K562 (cell line): ENCODE results near the gene CILP. TPM values are rescaled to one million over a fixed set of nuclear protein-coding genes. Genes with fewer than 3 reads are reported as not detected.

Experiments
- ATAC-seq: fragments of 200-7000 bp; cut with Tn5 transposase; 3 replicates; pipeline ENCODE4 v1.9.1; 2020; ENCODE audit warnings: moderate library complexity
- BruUV-seq: library from RNA; stranded (reverse); fragments of 400-500 nt; replicated peaks from 2 replicates; lab custom pipeline; 2021; lab: Mats Ljungman, UMichigan
- CTCF ChIA-PET: fragments of 300-600 bp; formaldehyde crosslinking; extraction: SDS; loops from one replicate; lab custom pipeline; 2021; ENCODE audit warnings: low intra/inter-chr PET ratio; lab: Yijun Ruan, JAX
- POLR2A ChIA-PET: fragments of 300-600, 350-650 bp; sonication (Branson Sonifier 250); formaldehyde crosslinking; extraction: SDS; loops from one replicate; lab custom pipeline; 2021; ENCODE audit warnings: antibody characterized with exemption, inconsistent platforms; lab: Yijun Ruan, JAX
- DNase-seq, 4 experiments: peaks; one replicate each; pipeline versions ENCODE4 v3.0.0 to v3.0.0-alpha.2; 2011 to 2018; ENCODE audit warnings: low spot score in 3 of 4, mixed read lengths in 3 of 4; ENCODE audit errors: extremely low read depth in 1 of 4
- FAIRE-seq: peaks from 2 replicates; lab custom pipeline; 2011; peaks lifted over from hg19 to GRCh38; lab: Jason Lieb, UNC
- H2AFZ ChIP-seq: 2 replicates; pipeline ENCODE4 v1.6.0; 2011; ENCODE audit warnings: low read depth, low read length, control low read depth, inconsistent platforms
- H3K27ac ChIP-seq: fragments of 200-600 bp; 3 replicates; pipeline ENCODE4 v1.8.0; 2011; ENCODE audit warnings: low read depth, mild to moderate bottlenecking, control low read depth, inconsistent platforms, low read length, moderate library complexity, mixed read lengths; ENCODE audit errors: extremely low read depth
- H3K27me3 ChIP-seq, 2 experiments: fragments of 300-600 bp in 1 of 2; 2 replicates in 1 of 2; 3 replicates in 1 of 2; pipeline versions ENCODE4 v1.6.0 to v1.8.0; 2011; ENCODE audit warnings: inconsistent platforms in 2 of 2, low read length in 2 of 2, mild to moderate bottlenecking in 1 of 2, mixed read lengths in 1 of 2, moderate library complexity in 1 of 2; ENCODE audit not compliant: control insufficient read depth in 2 of 2, insufficient read depth in 2 of 2
- H3K36me3 ChIP-seq: fragments of 300-600 bp; 3 replicates; pipeline ENCODE4 v1.8.0; 2011; ENCODE audit warnings: mild to moderate bottlenecking, low read length, inconsistent platforms; ENCODE audit not compliant: control insufficient read depth, insufficient read depth
- H3K4me1 ChIP-seq, 2 experiments: fragments of 200-600 bp in 1 of 2; replicated peaks in 1 of 2; 2 replicates in 1 of 2; 3 replicates in 1 of 2; pipeline versions ENCODE4 v1.5.1 to v1.8.0; 2011; ENCODE audit warnings: inconsistent platforms in 2 of 2, low read length in 2 of 2, mild to moderate bottlenecking in 1 of 2, mixed read lengths in 1 of 2, moderate library complexity in 1 of 2; ENCODE audit not compliant: control insufficient read depth in 2 of 2, insufficient read depth in 2 of 2
- H3K4me2 ChIP-seq: 2 replicates; pipeline ENCODE4 v1.6.1; 2011; ENCODE audit warnings: low read length, control low read depth, inconsistent platforms, mixed read lengths; ENCODE audit not compliant: insufficient read depth
- H3K4me3 ChIP-seq: fragments of 200-600 bp; sonication (generic), shearing (Covaris generic); 2 replicates; pipeline ENCODE4 v1.5.1; 2016; ENCODE audit warnings: control low read depth, inconsistent platforms
- H3K79me2 ChIP-seq: fragments of 200-600 bp; 3 replicates; pipeline ENCODE4 v1.8.0; 2011; ENCODE audit warnings: low read length, inconsistent platforms; ENCODE audit not compliant: control insufficient read depth, insufficient read depth
- H3K9ac ChIP-seq, 2 experiments: 2 replicates each; pipeline versions ENCODE4 v1.6.0 to v1.6.1; 2011; ENCODE audit warnings: low read depth in 2 of 2, low read length in 2 of 2, control low read depth in 1 of 2, inconsistent platforms in 1 of 2, mild to moderate bottlenecking in 1 of 2, mixed read lengths in 1 of 2; ENCODE audit not compliant: insufficient read depth in 1 of 2
- H3K9me1 ChIP-seq: one replicate; pipeline ENCODE4 v1.6.0; 2011; ENCODE audit warnings: inconsistent platforms, mild to moderate bottlenecking, low read length, moderate library complexity; ENCODE audit not compliant: control insufficient read depth, insufficient read depth
- H3K9me3 ChIP-seq: replicated peaks from 2 replicates; pipeline ENCODE4 v1.5.1; 2011; ENCODE audit warnings: low read depth, low read length, inconsistent platforms; ENCODE audit not compliant: control insufficient read depth, insufficient read depth
- H4K20me1 ChIP-seq: replicated peaks from 2 replicates; pipeline ENCODE4 v1.6.1; 2011; ENCODE audit warnings: low read length, inconsistent platforms, mixed read lengths; ENCODE audit not compliant: control insufficient read depth, insufficient read depth
- ASH1L ChIP-seq: fragments of 450-650 bp; IDR thresholded peaks from 2 replicates; pipeline ENCODE4 v1.6.1; 2018; ENCODE audit warnings: borderline replicate concordance, mild to moderate bottlenecking, low read depth; ENCODE audit not compliant: partially characterized antibody
- CAMTA2 ChIP-seq: fragments of 250-450 bp; sonication (Bioruptor Pico); conservative IDR thresholded peaks from 2 replicates; pipeline ENCODE4 v1.5.1; 2022
- EWSR1 ChIP-seq: fragments of 450-650 bp; IDR thresholded peaks from 2 replicates; pipeline ENCODE4 v1.6.1; 2018; ENCODE audit warnings: borderline replicate concordance, mild to moderate bottlenecking, low read depth, moderate library complexity; ENCODE audit not compliant: partially characterized antibody
- FOXA3 ChIP-seq, 2 experiments: fragments of 450-650 bp in 1 of 2; sonication (generic) in 1 of 2; formaldehyde crosslinking; IDR thresholded peaks in 1 of 2; conservative IDR thresholded peaks in 1 of 2; 2 replicates each; pipeline versions ENCODE4 v1.4.0 to v1.8.0; 2020 to 2022; ENCODE audit warnings: mild to moderate bottlenecking in 2 of 2, missing genetic modification reagents in 1 of 2
- LCOR ChIP-seq: sonication (generic); formaldehyde crosslinking; IDR thresholded peaks from 2 replicates; pipeline ENCODE4 v1.8.0; 2022; ENCODE audit warnings: mild to moderate bottlenecking, missing genetic modification reagents
- NR1H2 ChIP-seq: sonication (generic); formaldehyde crosslinking; IDR thresholded peaks from 2 replicates; pipeline ENCODE4 v1.4.0; 2020; ENCODE audit warnings: mild to moderate bottlenecking, missing genetic modification reagents
- RFX5 ChIP-seq: IDR thresholded peaks from 2 replicates; pipeline ENCODE4 v1.6.1; 2011; ENCODE audit warnings: low read depth, mild to moderate bottlenecking, improper control_type of control experiment, low read length
- RREB1 ChIP-seq: fragments of 250-450 bp; sonication (Bioruptor Pico); IDR thresholded peaks from 2 replicates; pipeline ENCODE4 v1.4.0; 2020
- TAF1 ChIP-seq: IDR thresholded peaks from 2 replicates; pipeline ENCODE4 v1.6.1; 2011; ENCODE audit warnings: mild to moderate bottlenecking, low read length, moderate library complexity; ENCODE audit not compliant: insufficient read depth, control insufficient read depth, severe bottlenecking; ENCODE audit errors: extremely low read depth
- ZHX1 ChIP-seq: fragments of 150-350 bp; conservative IDR thresholded peaks from 2 replicates; pipeline ENCODE4 v1.6.1; 2014; ENCODE audit warnings: low read length
- WGBS: fragments of 100-300 bp; shearing (Covaris generic); methylation state at CpG from one replicate; pipeline ENCODE4 v1.1.6; 2016; ENCODE audit warnings: low coverage, mixed read lengths; ENCODE audit not compliant: insufficient coverage; ENCODE audit errors: missing lambda C conversion rate; 5-methylcytosine and 5-hydroxymethylcytosine counted together
- in situ Hi-C: fragments of 300-500 bp; cut with MboI; formaldehyde crosslinking; loops from 4 replicates; pipeline ENCODE4 v1.15.0; 2018; ENCODE audit warnings: inconsistent platforms, mixed read lengths
- intact Hi-C: fragments of 100-400 bp; cut with micrococcal nuclease; formaldehyde crosslinking; loops from 2 replicates; pipeline ENCODE4 v1.14.2; 2022
- polyA plus RNA-seq, 8 experiments: library from polyadenylated mRNA; depleted of rRNA in 4 of 8; stranded (reverse) in 5 of 8; unstranded in 3 of 8; fragments of >200 nt; fragmentation: Nextera tagmentation in 2 of 8; fragmentation: Illumina TruSeq in 1 of 8; extraction: Ambion mirVana in 2 of 8; extraction: Trizol in 1 of 8; gene quantifications; 2 replicates each; pipeline versions ENCODE4 v1.2.1 to v1.2.3, GENCODE V29; 2011 to 2014; ENCODE audit warnings: inconsistent platforms in 1 of 8, missing spikeins in 1 of 8
- total RNA-seq, 7 experiments: library from RNA; depleted of rRNA in 6 of 7; stranded (reverse); fragments of >200 nt in 6 of 7; fragmentation: Illumina TruSeq in 2 of 7; extraction: Trizol in 2 of 7; gene quantifications; 2 replicates each; pipeline versions ENCODE4 v1.2.1 to v1.2.3, GENCODE V29; 2011 to 2021; ENCODE audit warnings: low replicate concordance in 1 of 7
- TF ChIP-seq, protein P1 (sequence below): sonication (generic); formaldehyde crosslinking; IDR thresholded peaks from 2 replicates; pipeline ENCODE4 v1.8.0; 2022; ENCODE audit warnings: mild to moderate bottlenecking, low read depth, missing genetic modification reagents

Gene CILP
- total and polyA plus RNA-seq, 9 of the 15 experiments (the other 6 are each of a cell fraction or from before 2014, with no cell fraction given), result 0.03 TPM; not detected in 8

DNA sequence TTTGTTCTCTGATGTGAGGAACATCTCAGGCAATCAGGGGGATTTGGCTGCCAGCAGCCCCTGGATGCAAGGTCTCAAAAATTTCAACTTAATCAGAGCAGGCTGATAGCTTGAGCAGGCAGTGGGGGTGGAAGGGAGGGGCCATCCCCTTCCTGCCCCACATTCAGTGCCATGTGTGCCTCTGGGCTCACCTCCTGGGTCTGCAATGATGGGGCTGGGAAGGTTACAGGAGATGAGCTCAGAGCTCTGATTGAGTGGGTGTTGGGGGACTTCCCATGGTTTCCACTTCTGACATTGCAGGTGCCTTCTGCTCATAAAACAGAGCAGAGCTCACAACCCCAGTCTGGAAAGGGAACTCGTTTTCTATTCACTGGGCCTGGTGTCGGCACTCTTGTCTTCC, 38.4 kb upstream of the CILP start:
- no TSS peak for BruUV-seq
- Histone ChIP-seq H3K9ac (no peak overlapping the region), H3K27ac (no peak overlapping the region), H3K4me3 (no peak overlapping the region), H2AFZ (no peak overlapping the region), H3K36me3 (no peaks in the 10 kb centered on the region), H3K9me3 (no peaks in the 10 kb centered on the region), H3K4me2 (no peak overlapping the region), H3K27me3 (no peaks in the 10 kb centered on the region), H3K9me1 (no peaks in the 10 kb centered on the region), H4K20me1 (no peaks in the 10 kb centered on the region), H3K79me2 (no peaks in the 10 kb centered on the region), H3K4me1 (peaks cover 14 to 18% of the 10 kb centered on the region in 2 experiments)
- in situ Hi-C loops (no loop called here), intact Hi-C loops (no loop called here)
- no peak for DNase-seq
- TF ChIP-seq RFX5 (no peak), RREB1 (CRISPR knock-in tag) (no peak), ASH1L (no peak), EWSR1 (no peak), TAF1 (no peak), ZHX1 (no peak), CAMTA2 (no peak), FOXA3 (CRISPR knock-in tag; conservative IDR thresholded peaks at IDR 0.05 in 1 of 2, IDR thresholded peaks at IDR 0.05 in 1 of 2) (no peak), NR1H2 (no peak), LCOR (CRISPR knock-in tag) (no peak)
- TF ChIP-seq, protein P1, sequence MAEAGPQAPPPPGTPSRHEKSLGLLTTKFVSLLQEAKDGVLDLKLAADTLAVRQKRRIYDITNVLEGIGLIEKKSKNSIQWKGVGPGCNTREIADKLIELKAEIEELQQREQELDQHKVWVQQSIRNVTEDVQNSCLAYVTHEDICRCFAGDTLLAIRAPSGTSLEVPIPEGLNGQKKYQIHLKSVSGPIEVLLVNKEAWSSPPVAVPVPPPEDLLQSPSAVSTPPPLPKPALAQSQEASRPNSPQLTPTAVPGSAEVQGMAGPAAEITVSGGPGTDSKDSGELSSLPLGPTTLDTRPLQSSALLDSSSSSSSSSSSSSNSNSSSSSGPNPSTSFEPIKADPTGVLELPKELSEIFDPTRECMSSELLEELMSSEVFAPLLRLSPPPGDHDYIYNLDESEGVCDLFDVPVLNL, result no peak
- ChIA-PET CTCF (no interaction called here), POLR2A (interaction anchor here (0.6 to 1.6 kb wide), 6 partner anchors 9 to 869 kb away, joined by 3 to 4 read pairs (median 3); partner anchors contain the start of genes CILP and RNU5B-1)
- FAIRE-seq, result no peak
- WGBS, result 14% methylated on average over 2 of the region's 2 CpGs
- no peak for ATAC-seq
